NCI-H524 (cell line): ENCODE data around the gene GNG14.
"Not testable (repeated sequence)": the region's sequence is repeated elsewhere in the genome, so short reads cannot be mapped to it uniquely, and the experiment has no call there.

Source experiments
- DNase-seq, 2 experiments: peaks; one replicate each; lab custom pipeline; 2025; lab: John Stamatoyannopoulos, UW

The GNG14 gene

GRCh38 chr19:12687496-12688196, at the start of gene GNG14:
Gene GNG14 (plus strand): TSS chr19:12687998. CDS start chr19:12688049, 51 bp downstream.
- peak in 1 of 2 experiments; percentile 77 for DNase-seq

GRCh38 chr19:12638611-12639182, 49.1 kb upstream of the GNG14 start:
- no peak for DNase-seq

GRCh38 chr19:12639901-12640613, 47.7 kb upstream of the GNG14 start:
- DNase-seq, result peak; percentile 46 to 65

- DNase-seq, result no peak
These were observed 46.3 kb upstream of the GNG14 start for GRCh38 chr19:12641456-12641855.

GRCh38 chr19:12642506-12642905, 45.3 kb upstream of the GNG14 start:
- DNase-seq, result no peak

- not testable (repeated sequence) for DNase-seq
These were observed 44.1 kb upstream of the GNG14 start for GRCh38 chr19:12643716-12644115.

- no peak for DNase-seq
These were observed 41.2 kb upstream of the GNG14 start for GRCh38 chr19:12646551-12646950.

GRCh38 chr19:12647047-12647446, 40.8 kb upstream of the GNG14 start:
- DNase-seq, result no peak

GRCh38 chr19:12647490-12648071, 40.2 kb upstream of the GNG14 start:
- no peak for DNase-seq

- DNase-seq, result no peak
These were observed 39.7 kb upstream of the GNG14 start for GRCh38 chr19:12648088-12648487.

- DNase-seq, result no peak
These were observed 37.9 kb upstream of the GNG14 start for GRCh38 chr19:12649941-12650340.

- DNase-seq, result no peak
These were observed 35.6 kb upstream of the GNG14 start for GRCh38 chr19:12652219-12652618.

GRCh38 chr19:12655546-12655945, 32.3 kb upstream of the GNG14 start:
- no peak for DNase-seq

- DNase-seq, result no peak
These were observed 30.8 kb upstream of the GNG14 start for GRCh38 chr19:12656899-12657571.

- no peak for DNase-seq
These were observed 29.8 kb upstream of the GNG14 start for GRCh38 chr19:12657966-12658365.

GRCh38 chr19:12660980-12661379, 26.8 kb upstream of the GNG14 start:
- DNase-seq, result no peak

GRCh38 chr19:12664406-12665280, 23.2 kb upstream of the GNG14 start:
- no peak for DNase-seq

GRCh38 chr19:12665281-12665573, 22.6 kb upstream of the GNG14 start:
- DNase-seq, result no peak

GRCh38 chr19:12665671-12666264, 22.0 kb upstream of the GNG14 start:
- no peak for DNase-seq

- DNase-seq, result peak; percentile 57 to 85
These were observed 21.3 kb upstream of the GNG14 start, which contains the start of the genes MAN2B1 and WDR83 for GRCh38 chr19:12666265-12667048. Gene MAN2B1 (minus strand): TSS chr19:12666742. CDS start chr19:12666701, 41 bp downstream. Gene WDR83 (plus strand): TSS chr19:12666807. CDS start chr19:12669791, 2,984 bp downstream.
